Astrocyte of the spinal cord (primary cell): Measurements from ENCODE around the gene ADARB2.

Experiments used
- DNase-seq: peaks from one replicate; pipeline ENCODE4 v3.0.0; 2011; ENCODE audit warnings: low read depth, low spot score
- H3K4me3 ChIP-seq: 2 replicates; pipeline ENCODE4 v1.5.1; 2011; ENCODE audit warnings: low read depth, mild to moderate bottlenecking, low read length, moderate library complexity
- in situ Hi-C: cut with HindIII; loops from 2 replicates; pipeline ENCODE4 v1.10.0; 2017; ENCODE audit warnings: low sequenced_read_pairs
- TF ChIP-seq, protein P1 (sequence below): IDR thresholded peaks from 2 replicates; pipeline ENCODE4 v1.5.1; 2012; ENCODE audit warnings: low read depth, mild to moderate bottlenecking, low read length, inconsistent platforms

ADARB2 gene

GRCh38 chr10:1172256-1172984 lies 564.9 kb downstream of the ADARB2 start:
- in situ Hi-C loops = no loop called here
- DNase-seq = no peak
- no peak overlapping the region for H3K4me3 ChIP-seq
- TF ChIP-seq, protein P1, sequence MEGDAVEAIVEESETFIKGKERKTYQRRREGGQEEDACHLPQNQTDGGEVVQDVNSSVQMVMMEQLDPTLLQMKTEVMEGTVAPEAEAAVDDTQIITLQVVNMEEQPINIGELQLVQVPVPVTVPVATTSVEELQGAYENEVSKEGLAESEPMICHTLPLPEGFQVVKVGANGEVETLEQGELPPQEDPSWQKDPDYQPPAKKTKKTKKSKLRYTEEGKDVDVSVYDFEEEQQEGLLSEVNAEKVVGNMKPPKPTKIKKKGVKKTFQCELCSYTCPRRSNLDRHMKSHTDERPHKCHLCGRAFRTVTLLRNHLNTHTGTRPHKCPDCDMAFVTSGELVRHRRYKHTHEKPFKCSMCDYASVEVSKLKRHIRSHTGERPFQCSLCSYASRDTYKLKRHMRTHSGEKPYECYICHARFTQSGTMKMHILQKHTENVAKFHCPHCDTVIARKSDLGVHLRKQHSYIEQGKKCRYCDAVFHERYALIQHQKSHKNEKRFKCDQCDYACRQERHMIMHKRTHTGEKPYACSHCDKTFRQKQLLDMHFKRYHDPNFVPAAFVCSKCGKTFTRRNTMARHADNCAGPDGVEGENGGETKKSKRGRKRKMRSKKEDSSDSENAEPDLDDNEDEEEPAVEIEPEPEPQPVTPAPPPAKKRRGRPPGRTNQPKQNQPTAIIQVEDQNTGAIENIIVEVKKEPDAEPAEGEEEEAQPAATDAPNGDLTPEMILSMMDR = no peak

- in situ Hi-C loops = no loop called here
- TF ChIP-seq, protein P1 = no peak
- no peak overlapping the region for H3K4me3 ChIP-seq
Observed at GRCh38 chr10:1171586-1171985, 565.7 kb downstream of the ADARB2 start.

GRCh38 chr10:1171182-1171581 lies 566.1 kb downstream of the ADARB2 start:
- in situ Hi-C loops = no loop called here
- H3K4me3 ChIP-seq = no peak overlapping the region
- DNase-seq = no peak
- TF ChIP-seq, protein P1 = no peak

More at GRCh38 chr10:1171586-1171985, 565.7 kb downstream of the ADARB2 start:
- DNase-seq = no peak

DNA sequence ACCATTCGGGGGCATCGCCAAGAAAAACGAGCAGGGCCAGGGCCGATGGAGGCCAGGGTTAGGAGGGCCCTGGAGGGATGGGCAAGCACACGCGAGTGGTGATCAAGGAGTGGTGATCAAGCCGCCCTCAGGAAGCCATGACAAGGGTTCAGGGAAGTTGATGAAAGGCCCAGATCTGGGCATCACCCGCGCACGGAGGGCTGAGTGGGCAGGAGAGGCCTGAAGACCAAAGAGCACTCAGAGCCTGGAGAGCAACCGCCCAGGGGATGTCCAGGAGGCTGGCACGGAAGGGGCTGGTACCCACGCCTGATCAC lies 566.5 kb downstream of the ADARB2 start:
- H3K4me3 ChIP-seq = no peak overlapping the region
- in situ Hi-C loops = no loop called here
- TF ChIP-seq, protein P1 = no peak
- no peak for DNase-seq

DNA sequence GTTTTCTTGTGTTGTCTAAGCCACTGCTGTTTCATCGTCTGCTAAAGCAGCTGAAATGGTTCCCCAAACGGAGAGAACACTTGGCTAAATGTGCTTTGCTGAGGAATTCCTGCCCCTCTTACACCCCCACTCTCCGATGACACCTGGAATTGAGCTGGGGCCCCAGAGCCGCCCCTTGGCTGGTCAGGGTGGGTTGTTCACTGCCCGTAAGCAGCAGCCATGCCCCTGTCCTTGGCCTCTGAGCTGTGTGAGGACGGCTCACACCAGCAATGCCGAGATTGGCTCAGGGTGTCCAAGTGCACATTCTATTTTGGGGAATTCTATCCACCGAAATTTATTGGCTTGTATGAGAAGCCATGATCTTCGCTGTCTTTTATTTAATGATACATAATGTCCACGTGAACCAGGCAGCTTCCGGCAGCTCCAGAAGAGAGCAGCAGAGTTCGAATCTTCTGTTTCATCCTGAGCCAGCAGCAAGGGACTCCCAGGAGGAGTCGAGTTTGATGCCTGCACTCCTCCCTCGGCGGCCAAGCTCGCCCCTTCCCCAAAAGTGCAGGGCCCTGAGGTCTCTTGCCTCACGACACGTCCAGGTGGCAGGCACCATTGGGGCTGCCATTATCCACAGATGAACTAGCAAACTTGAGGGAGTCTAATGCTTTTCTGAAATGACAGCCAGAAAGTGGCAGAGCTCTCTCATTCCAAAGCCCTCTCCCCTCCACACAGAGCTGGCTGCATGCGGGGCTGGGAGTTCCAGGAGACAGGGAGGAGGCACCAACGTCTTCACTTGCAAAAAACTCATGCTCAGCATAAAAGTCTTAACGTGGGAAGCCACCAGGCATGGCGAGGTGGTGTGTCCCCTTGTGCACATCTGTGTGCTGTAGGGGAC lies 567.1 kb downstream of the ADARB2 start:
- in situ Hi-C loops = no loop called here
- no peak for DNase-seq
- TF ChIP-seq, protein P1 = no peak
- H3K4me3 ChIP-seq = no peak overlapping the region

DNA sequence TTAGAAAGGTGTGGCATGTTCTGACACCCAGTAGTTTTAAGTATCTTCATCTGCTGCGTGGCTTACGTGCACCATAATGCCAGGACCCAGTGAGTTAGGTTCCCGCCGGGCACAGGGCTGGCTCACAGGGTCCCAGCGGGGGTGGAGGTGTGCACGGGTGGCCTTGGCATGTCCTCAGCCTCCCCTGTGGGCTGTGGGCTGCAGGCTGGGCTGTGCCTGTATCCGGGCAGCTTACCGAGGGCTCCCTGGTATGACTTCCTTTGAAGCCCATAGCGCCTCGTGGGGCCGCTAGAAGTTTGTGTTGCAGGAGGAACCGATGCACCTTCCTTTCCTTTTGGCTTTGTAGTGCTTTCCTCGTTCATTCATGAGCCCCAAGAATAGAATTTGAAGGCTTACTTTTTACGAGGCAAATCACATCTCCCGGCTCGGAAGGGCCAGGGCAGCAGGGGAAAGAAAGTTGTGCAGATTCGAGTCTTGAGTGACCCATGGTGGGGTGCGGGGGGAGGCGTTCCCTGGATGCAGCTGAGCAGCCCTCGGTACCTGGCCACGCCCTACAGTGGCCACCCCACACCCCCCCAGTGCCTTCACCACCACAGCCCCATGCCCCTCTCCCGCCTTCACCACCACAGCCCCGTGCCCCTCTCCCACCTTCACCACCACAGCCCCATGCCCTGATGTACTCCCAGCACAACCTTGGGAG lies 568.0 kb downstream of the ADARB2 start:
- in situ Hi-C loops = no loop called here
- TF ChIP-seq, protein P1 = no peak

More for the DNA sequence above, 568.0 kb downstream of the ADARB2 start:
- no peak overlapping the region for H3K4me3 ChIP-seq
- no peak for DNase-seq
